HEK293T (cell line): ENCODE results near the gene STRADA.

Source experiments
- BHLHE40 ChIP-seq: fragments of 450-650 bp; IDR thresholded peaks from 2 replicates; pipeline ENCODE4 v1.6.1; 2016; ENCODE audit warnings: mild to moderate bottlenecking, moderate library complexity, borderline replicate concordance
- CTBP1 ChIP-seq: fragments of 450-650 bp; IDR thresholded peaks from 2 replicates; pipeline ENCODE4 v1.6.1; 2016; ENCODE audit warnings: borderline replicate concordance
- ELF4 ChIP-seq: fragments of 450-650 bp; IDR thresholded peaks from 2 replicates; pipeline ENCODE4 v1.6.1; 2017; ENCODE audit warnings: antibody characterized with exemption
- HDGF ChIP-seq: fragments of 450-650 bp; IDR thresholded peaks from 2 replicates; pipeline ENCODE4 v1.6.1; 2017; ENCODE audit warnings: antibody characterized with exemption, borderline replicate concordance
- NFRKB ChIP-seq: fragments of 450-650 bp; IDR thresholded peaks from 2 replicates; pipeline ENCODE4 v1.6.1; 2016; ENCODE audit warnings: mild to moderate bottlenecking, moderate library complexity
- PKNOX1 ChIP-seq: fragments of 450-650 bp; IDR thresholded peaks from 2 replicates; pipeline ENCODE4 v1.6.1; 2016
- SP1 ChIP-seq: fragments of 450-650 bp; IDR thresholded peaks from 2 replicates; pipeline ENCODE4 v1.6.1; 2017
- SUZ12 ChIP-seq: fragments of 450-650 bp; IDR thresholded peaks from 2 replicates; pipeline ENCODE4 v1.6.1; 2016; ENCODE audit warnings: mild to moderate bottlenecking
- TARDBP ChIP-seq: fragments of 450-650 bp; IDR thresholded peaks from 2 replicates; pipeline ENCODE4 v1.6.1; 2016

GRCh38 chr17:63707151-63707550, 34.4 kb downstream of the STRADA start:
- TF ChIP-seq BHLHE40 (no peak), ELF4 (no peak), NFRKB (no peak), SP1 (no peak), TARDBP (no peak), SUZ12 (no peak), HDGF (no peak), CTBP1 (no peak), PKNOX1 (no peak)
